Fibroblast of villous mesenchyme (primary cell): Measurements from ENCODE around the gene ACYP1. TPM values are rescaled to one million over a fixed set of nuclear protein-coding genes. Genes with fewer than 3 reads are reported as not detected.

Experiments used
- DNase-seq: peaks from one replicate; pipeline ENCODE4 v3.0.0-alpha.2; 2010; ENCODE audit warnings: low read depth
- H3K4me3 ChIP-seq: 2 replicates; pipeline ENCODE4 v1.5.1; 2011; ENCODE audit warnings: low read depth, mild to moderate bottlenecking, low read length
- CTCF ChIP-seq: IDR thresholded peaks from 2 replicates; pipeline ENCODE4 v1.5.1; 2012; ENCODE audit warnings: low read depth, mild to moderate bottlenecking, low read length; ENCODE audit not compliant: insufficient read depth
- total RNA-seq: library from RNA; depleted of rRNA; stranded (reverse); fragments of >200 nt; gene quantifications from 2 replicates; pipeline ENCODE4 v1.2.3, GENCODE V29; 2012

Gene ACYP1
- total RNA-seq, 1 donor = 11.2 TPM

- H3K4me3 ChIP-seq = no peak overlapping the region
- DNase-seq = no peak
- no peak for TF ChIP-seq CTCF
Observed at GRCh38 chr14:75015496-75015895, 48.3 kb downstream of the ACYP1 start.

- DNase-seq = no peak
- no peak overlapping the region for H3K4me3 ChIP-seq
- TF ChIP-seq CTCF = no peak
Observed at GRCh38 chr14:75013290-75013689, 50.5 kb downstream of the ACYP1 start.

- H3K4me3 ChIP-seq = no peak overlapping the region
- peak; percentile 61 for DNase-seq
Observed at GRCh38 chr14:75011356-75011994, 52.3 kb downstream of the ACYP1 start.

GRCh38 chr14:75010472-75011093 is 53.2 kb downstream of the ACYP1 start:
- no peak for TF ChIP-seq CTCF
- DNase-seq = no peak
- no peak overlapping the region for H3K4me3 ChIP-seq

More at GRCh38 chr14:75011356-75011994, 52.3 kb downstream of the ACYP1 start:
- no peak for TF ChIP-seq CTCF

- no peak for TF ChIP-seq CTCF
- H3K4me3 ChIP-seq = no peak overlapping the region
- DNase-seq = no peak
Observed at GRCh38 chr14:75009176-75009575, 54.6 kb downstream of the ACYP1 start.

GRCh38 chr14:75005357-75005756 is 58.5 kb downstream of the ACYP1 start:
- DNase-seq = no peak
- no peak overlapping the region for H3K4me3 ChIP-seq
- TF ChIP-seq CTCF = no peak
